Mucosa of descending colon (tissue), 3 donors: ENCODE data around the gene PCSK7. TPM values are rescaled to one million over a fixed set of nuclear protein-coding genes. Genes with fewer than 3 reads are reported as not detected.

Source experiments
- ATAC-seq: fragments of 200-7000 bp; cut with Tn5 transposase; one replicate; pipeline ENCODE4 v1.9.1; 2020; ENCODE audit warnings: mild to moderate bottlenecking, moderate library complexity
- DNase-seq, 3 donors: peaks; one replicate each; pipeline ENCODE4 v3.0.0-alpha.2; 2020
- H3K36me3 ChIP-seq: fragments of 200-600 bp; one replicate; pipeline ENCODE4 v1.8.0; 2021; ENCODE audit warnings: low read depth, mild to moderate bottlenecking
- H3K4me1 ChIP-seq: fragments of 200-600 bp; one replicate; pipeline ENCODE4 v1.8.0; 2021; ENCODE audit warnings: low read depth, mild to moderate bottlenecking
- H3K4me3 ChIP-seq: fragments of 200-600 bp; one replicate; pipeline ENCODE4 v1.8.0; 2021; ENCODE audit warnings: mild to moderate bottlenecking
- H3K9me3 ChIP-seq: fragments of 200-600 bp; one replicate; pipeline ENCODE4 v1.8.0; 2021; ENCODE audit warnings: mild to moderate bottlenecking
- CTCF ChIP-seq: fragments of 200-600 bp; IDR thresholded peaks from one replicate; pipeline ENCODE4 v1.8.0; 2022; ENCODE audit warnings: antibody characterized with exemption, mild to moderate bottlenecking
- intact Hi-C, 2 donors: fragments of 100-400 bp; cut with DNase I in 1 of 2; cut with micrococcal nuclease in 1 of 2; formaldehyde crosslinking; loops; one replicate each; pipeline versions ENCODE4 v1.11.0 to v1.11.1; 2022; cut with DNase I, micrococcal nuclease
- total RNA-seq, 3 donors: library from RNA; stranded (reverse); fragmentation: NEBNext Ultra II Directional in 2 of 3; extraction: Animal tissue kit (Norgen Biotek cat#: 25700) in 2 of 3; gene quantifications; one replicate each; pipeline versions ENCODE4 v1.2.1 to v1.2.4, GENCODE V29; 2021 to 2023
- donor health status: DM: no; HTN: no; CAD: no; lungs with moderate emphysema.
- donor health status: DM: no; HTN: no; CAD: no.
- donor health status: DM: no; HTN: yes; CAD: no.

The PCSK7 gene
- total RNA-seq, 3 donors from 2014 or later, result 138 to 252 (median 181) TPM

GRCh38 chr11:117180661-117181585 lies 51.0 kb downstream of the PCSK7 start:
- DNase-seq (peak; percentile 83 to 88 (median 84)), ATAC-seq (peak; percentile 65)
- peaks cover 41% of the 10 kb centered on the region for H3K4me1 ChIP-seq
- no peaks in the 10 kb centered on the region for H3K9me3 ChIP-seq
- intact Hi-C loops, result no loop called here
- no peaks in the 10 kb centered on the region for H3K36me3 ChIP-seq
- peak; percentile 62 for TF ChIP-seq CTCF
- no peak overlapping the region for H3K4me3 ChIP-seq

- no peak for DNase-seq
- Histone ChIP-seq H3K36me3 (no peaks in the 10 kb centered on the region), H3K4me3 (no peak overlapping the region), H3K9me3 (no peaks in the 10 kb centered on the region), H3K4me1 (peaks cover 41% of the 10 kb centered on the region)
- ATAC-seq, result no peak
- intact Hi-C loops, result no loop called here
- no peak for TF ChIP-seq CTCF
Measured at GRCh38 chr11:117180020-117180419, 51.9 kb downstream of the PCSK7 start.

GRCh38 chr11:117179048-117179999 lies 52.5 kb downstream of the PCSK7 start:
- peak; percentile 65 for ATAC-seq
- no peak for TF ChIP-seq CTCF
- H3K4me1 ChIP-seq, result peaks cover 41% of the 10 kb centered on the region
- H3K36me3 ChIP-seq, result no peaks in the 10 kb centered on the region
- H3K4me3 ChIP-seq, result peak overlapping the region; percentile 72
- peak; percentile 62 to 79 (median 77) for DNase-seq
- no peaks in the 10 kb centered on the region for H3K9me3 ChIP-seq
- intact Hi-C loops, result no loop called here

- H3K4me1 ChIP-seq, result peaks cover 41% of the 10 kb centered on the region
- H3K36me3 ChIP-seq, result no peaks in the 10 kb centered on the region
- peak within 1 kb of the TSS; percentile 72 for H3K4me3 ChIP-seq
- no peaks in the 10 kb centered on the region for H3K9me3 ChIP-seq
- peak; percentile 90 for ATAC-seq
- TF ChIP-seq CTCF, result no peak
- DNase-seq, result peak; percentile 95 to 98 (median 97)
- intact Hi-C loops, result no loop called here
Measured at GRCh38 chr11:117178210-117179034, 53.5 kb downstream of the PCSK7 start, which contains the start of gene SIDT2. Gene SIDT2 (plus strand): TSS chr11:117178743. CDS start chr11:117179264, 521 bp downstream.
